Measurements from ENCODE around the gene NDUFA13.

GRCh38 chr19:19562665-19563347, 46.8 kb downstream of the NDUFA13 start:
- TF ChIP-seq EZH2 (IDR thresholded peaks at IDR 0.05; ENCODE audit: low read depth) (no peak), CTCF (conservative IDR thresholded peaks at IDR 0.05) (no peak; the same call in 1 of the 2 replicates)
